Measurements from ENCODE around the gene IL17RA.
"Not testable (repeated sequence)": the region's sequence is repeated elsewhere in the genome, so short reads cannot be mapped to it uniquely, and the experiment has no call there.

The IL17RA gene

DNA sequence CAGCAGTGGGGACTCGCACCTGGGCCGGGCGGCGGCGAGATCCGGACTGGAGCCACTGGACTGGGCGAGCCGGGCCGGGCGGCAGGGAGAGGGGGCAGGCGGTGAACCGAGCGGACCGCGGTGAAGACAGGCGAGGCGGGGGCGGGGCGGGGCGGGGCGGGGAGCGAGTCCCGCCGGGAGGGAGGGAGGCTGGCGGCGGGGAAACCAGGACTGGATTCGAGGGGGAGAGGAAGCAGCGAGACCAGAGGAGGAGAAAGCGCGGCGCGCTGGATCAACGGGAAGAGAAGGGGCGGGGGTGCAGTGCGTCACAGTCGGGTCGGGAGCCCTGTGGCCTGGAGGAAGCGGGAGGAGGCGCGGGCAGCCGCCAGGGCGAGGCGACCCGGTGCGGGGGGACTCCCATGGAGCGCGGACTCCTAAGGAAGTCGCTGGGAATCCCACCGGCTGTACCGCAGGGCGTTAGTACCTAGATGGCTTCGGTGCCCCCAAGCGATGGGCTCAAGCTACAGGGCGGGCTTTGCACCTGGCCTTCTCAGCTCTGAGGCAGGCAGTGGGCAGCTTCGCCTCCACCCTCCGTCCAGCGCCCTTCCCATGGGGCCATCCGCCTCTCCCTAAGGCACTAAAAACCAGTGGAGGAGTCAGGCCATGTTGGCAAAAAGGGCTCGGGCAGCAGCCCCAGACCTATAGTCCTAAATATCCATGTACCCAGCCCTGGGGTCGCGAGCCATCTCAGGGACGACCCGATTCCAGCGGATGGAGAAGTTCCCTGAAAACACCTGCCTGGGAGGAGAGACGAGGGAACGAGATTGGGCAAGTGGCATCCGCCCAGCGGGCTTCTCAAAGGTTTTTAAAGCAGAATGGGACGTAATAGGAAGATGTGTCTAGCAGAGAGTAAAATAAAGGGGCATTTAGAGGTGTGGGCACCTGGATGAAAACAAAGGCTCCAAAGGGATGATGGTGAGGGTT, 36.7 kb downstream of the IL17RA start, which contains the start of gene TMEM121B:
TMEM121B (minus strand) TSS at position 128 of the 963 bp plus-strand sequence. CDS start 233 bp downstream, outside the sequence.
- DNase-seq, result no peak

DNA sequence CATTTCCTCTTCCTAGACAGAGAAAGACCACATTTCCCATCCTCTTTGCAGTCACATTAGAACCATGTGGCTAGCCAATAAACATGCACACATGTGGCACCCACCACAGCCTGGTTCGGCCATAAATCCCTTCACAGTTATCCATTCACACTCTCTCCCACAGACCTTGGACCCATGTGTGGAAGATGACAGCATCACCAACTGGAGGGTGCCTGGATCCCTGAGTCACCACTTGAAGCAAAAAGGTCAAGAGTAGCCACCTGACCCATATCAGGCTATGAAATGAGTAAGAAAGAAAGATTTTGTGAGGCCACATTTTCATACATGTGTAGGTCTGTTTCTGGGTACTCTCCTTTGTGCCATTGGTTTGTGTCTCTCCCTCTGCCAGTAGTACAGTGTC, 45.4 kb downstream of the IL17RA start:
- DNase-seq, result no peak

DNA sequence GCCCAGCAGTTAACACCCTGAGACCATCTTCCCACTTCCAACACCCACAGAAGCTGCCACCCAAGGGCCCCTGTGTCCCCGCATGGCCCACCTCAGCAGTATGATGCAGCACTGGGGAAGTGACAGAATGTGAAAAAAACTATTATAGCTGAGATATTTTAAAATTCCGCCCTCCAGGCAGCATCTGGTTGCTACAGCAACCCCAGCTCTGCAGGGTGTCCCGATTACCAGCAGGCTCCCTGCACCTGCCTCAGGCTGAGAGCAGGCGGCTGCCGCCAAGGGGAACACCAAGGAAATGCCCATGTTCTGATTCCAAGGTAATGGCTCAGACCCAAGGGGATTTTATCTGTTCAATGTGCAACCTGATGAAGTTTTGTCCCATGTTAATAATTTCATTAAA, 46.9 kb downstream of the IL17RA start:
- no peak for DNase-seq

DNA sequence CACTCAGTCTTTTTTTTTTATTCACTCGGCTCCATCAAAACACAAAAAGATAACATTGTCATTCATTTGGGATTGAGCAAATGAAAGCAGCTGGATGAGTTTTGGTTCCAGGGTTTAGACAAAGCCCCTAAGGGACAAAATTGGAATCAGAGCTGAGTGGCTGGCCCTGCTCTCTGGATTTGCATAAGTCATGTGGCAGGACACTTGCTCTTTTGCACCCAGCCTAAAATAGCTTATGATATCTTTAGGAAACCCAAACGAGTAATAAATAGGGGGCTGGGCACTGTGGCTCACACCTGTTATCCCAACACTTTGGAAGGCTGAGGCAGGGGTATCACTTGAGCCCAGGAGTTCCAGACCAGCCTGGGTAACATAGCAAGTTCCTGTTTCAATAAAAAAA, 47.3 kb downstream of the IL17RA start:
- no peak for DNase-seq

DNA sequence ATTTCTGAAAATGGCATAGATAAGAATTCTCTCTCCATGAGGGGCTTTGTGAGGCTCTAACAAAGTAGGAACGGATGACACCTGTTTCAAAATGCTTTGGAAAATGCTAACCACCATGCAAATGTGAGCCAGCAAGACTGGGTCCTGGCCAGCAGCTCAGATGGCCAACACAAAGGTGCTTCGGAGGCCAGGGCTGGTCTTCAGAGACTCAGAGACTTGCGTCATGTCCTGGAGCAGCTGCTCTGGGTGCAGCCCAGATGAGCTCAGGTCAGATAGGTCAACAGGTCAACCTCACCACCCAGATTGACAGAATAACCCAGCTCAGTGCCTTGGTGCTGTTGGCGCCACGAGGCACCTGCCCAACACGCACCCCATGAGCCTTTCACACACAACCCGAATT, 48.3 kb downstream of the IL17RA start:
- DNase-seq, result no peak

DNA sequence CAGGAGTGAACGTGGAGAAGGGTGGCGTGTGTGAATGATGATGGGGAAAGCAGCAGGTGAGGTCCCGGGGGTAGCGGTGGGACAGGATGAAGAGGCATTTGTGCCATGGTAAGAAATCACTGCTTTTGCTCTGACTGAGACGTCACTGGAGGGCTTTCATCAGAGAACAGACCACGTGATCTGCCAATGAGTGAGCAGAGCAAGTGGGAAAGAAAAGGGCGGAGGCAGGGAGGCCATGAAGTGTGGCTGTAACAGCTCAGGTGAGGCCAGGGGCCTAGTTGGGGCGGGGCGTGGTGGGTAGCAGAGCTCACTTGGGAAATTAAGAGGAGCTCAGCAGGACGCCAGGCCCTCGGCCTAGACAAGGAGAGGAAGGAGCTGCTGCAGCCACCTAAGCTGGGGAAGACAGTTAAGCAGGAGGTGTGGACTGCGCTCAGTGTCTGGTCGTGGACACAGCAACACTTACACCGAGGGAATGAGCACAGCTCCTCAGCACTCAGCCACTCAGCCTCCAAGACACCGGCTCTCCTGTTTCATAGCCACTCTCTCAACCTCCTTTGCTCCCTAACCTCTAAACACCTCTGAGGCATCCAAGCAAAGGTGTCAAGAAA, 50.5 kb downstream of the IL17RA start:
- no peak for DNase-seq

DNA sequence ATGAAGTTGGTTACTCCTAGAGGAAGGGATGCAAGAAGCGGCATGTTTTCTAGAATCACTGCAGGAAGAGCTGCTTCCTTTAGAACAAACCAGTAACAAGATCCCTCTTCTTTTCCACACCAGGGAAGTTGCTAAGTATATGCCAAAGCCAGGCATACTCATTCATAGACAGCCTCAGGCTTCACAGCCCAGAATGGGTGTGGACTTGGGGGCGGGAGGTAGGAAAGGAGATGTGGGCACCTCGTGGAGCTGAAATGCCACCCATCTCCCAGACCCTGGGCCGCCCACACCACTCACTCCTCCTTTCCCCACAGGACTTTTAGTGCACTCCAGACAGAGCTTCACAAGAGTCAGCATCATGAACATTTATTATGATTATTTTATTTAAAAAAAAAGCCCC, 52.4 kb downstream of the IL17RA start:
- no peak for DNase-seq

DNA sequence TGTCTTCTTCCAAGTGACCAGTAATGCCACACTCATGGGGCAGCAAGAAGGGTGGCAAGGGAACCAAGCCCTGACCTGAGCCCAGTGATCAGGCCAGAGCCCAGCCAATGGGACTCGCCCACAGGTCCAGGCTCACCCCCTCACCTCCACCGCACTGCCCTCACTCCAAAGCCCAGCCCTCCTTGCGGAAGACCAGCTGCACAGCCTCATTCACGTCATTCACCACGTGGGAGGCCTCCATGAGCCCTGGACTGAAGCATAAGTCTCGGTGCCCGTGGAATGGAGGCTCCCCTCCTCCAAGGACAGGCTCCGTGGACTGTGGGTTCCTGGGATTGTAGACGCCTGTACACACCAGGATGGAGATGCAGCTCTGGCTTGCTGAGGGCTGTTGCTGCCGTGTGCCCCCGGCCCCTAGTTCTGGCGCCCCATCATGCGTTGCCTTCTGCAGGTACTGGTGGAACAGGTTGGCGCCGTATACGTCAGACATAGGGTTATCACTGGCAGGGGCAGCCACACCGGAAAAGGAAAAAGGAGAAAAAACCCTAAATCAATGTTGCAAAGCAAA, 53.1 kb downstream of the IL17RA start:
- no peak for DNase-seq

DNA sequence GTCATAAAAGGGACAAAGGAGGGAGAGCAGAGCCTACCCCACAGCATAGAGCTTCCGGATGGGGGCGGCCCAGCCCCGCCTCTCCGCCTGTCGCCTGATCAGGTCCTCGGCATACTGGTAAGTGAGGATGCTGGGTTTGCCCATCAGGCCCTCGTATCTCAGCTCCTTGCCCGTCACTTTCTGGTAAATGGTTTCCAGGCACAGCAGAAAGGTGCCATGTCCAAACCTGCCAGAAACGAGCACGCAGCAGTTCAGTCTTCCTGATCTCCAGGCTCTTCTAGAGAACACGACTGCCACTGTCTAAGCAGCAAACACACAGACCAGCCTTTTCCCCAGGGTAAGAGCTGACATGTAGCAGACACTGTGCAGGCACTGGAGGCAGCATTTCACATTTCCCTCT, 53.7 kb downstream of the IL17RA start:
- DNase-seq, result no peak

DNA sequence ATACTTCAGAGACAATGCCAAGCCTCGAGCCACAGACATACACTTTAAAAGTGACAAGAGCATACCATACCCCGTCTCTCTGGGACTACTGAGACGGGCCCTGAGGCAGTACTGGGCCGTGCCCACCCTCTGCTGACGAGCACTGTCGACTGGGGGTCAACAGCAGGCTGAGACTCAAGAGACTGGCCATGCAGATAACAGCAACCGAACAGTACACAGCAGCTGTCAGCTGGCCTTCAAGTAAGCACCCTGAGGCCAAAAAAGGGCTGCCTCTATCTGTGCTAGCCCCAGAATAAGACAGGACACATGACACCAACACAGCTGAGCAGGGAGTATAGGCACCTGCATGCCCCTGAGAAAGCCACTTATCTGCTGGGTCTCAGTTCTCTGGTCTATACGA, 55.2 kb downstream of the IL17RA start:
- DNase-seq, result no peak

DNA sequence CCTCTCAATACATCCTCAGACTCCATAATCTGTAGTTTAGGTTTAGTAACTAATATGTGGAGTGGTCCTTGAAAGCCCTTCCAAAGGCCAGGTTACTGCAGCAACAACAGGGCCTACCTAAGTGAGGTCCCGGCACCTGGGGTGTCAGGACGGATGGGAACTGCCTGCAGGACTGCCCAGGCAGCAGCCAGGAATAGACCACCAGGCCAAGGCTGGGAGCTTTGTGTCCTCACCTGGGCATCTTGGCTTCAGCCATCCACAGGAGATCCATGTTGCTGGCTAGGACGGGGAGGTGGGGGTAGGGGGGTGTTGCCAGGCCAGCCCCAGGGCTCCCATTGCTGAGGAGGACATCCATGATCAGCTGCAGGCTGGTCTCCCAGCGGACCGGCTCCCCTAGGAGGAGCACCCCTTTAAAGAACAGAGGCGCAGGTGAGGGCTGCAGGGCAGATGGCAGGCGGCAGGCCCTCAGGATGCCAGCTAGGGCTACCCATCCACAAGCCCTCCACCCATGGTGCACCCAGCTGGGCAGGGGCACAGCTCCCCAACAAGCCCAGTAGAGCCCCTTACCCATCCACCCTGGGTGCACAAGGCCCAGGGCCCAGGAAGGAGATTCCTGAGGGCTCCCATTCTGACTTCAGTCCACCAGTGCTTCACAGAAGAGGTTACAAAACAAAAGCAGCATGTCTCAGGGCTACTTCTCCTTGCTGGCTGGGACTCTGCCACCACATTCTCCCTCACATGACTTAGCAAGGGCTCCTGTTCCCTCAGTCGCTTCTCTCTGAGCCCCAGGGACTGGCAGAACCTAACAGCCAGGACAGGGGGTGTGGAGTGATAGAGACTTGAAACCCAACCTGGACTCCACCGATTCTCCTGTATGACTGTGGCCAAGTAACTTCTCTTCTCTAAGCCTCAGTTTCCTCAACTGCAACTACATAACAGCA, 56.3 kb downstream of the IL17RA start:
- DNase-seq, result no peak

DNA sequence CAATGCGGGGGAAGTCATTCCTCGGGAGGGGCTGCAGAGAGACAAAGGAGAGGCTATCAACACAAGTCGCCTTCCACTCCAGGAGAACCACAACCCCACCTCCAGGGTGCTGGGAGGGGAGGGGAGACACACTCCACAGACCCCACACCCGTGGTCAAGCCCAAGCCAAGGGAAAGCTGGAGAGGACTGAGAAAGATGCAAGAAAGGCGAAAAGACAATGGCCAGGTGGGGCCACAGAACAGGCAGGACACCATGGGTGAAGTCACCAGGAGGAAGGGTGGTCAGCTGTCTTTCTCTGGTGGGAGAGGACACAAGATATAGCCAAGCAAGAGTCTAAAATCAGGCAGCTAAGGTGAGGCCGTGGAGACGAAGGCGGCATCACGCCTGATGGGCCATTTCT, 58.3 kb downstream of the IL17RA start:
- DNase-seq, result no peak

DNA sequence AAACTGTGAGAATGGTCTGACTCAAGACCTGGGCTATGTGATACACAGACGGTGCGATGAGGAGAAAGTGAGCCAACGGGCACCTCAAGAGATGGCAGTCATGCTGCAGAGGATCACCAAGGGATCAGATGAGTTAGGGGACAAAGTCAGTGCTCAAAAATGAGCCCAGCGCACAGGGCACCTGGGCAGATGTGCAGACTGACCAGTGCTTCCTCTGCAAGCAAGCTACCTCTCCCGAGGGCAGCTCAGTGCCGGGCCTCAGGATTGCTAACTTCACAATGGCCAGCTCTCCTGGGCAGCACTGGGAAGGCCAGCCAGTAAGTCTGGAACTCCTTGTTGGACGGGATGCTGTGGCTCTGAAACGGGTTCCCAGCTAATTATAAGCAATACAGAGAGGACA, 59.0 kb downstream of the IL17RA start:
- DNase-seq, result no peak

DNA sequence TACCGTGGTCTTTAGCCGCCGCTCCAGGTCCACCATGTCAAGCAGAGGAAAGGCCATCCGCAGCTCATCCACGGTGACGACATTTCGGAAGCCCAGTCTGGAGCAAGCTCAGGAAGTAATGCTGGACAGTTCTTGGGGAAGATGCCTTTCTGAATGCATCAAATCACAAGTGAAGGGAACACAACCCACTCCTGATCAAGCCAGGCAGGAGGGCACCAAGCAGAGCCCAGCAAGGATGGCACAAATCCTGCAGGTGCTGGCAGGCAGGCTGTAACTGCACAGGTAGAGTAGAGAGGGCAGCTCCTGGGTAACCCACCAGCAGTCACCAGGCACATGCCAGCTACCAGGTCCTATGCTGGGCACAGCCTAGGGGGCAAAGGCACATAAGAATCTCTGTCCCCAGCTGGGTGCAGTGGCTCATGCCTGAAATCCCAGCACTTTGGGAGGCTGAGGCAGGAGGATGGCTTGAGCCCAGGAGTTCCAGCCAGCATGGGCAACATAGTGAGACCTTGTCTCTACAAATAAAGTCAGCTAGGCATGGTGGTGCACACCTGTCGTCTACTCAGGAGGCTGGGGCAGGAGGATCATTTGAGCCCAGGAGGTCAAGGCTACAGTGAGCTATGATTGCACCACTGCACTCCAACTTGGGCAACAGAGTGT, 60.4 kb downstream of the IL17RA start:
- DNase-seq, result no peak

DNA sequence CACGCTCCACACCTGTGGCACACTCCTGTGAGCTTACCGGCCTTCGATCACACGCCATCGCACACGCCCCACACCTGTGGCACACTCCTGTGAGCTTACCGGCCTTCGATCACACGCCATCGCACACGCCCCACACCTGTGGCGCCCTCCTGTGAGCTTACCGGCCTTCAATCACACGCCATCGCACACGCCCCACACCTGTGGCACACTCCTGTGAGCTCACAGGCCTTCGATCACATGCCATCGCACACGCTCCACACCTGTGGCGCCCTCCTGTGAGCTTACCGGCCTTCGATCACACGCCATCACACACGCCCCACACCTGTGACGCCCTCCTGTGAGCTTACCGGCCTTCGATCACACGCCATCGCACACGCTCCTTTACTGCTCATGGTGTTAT, 62.7 kb downstream of the IL17RA start:
- DNase-seq, result not testable (repeated sequence)

DNA sequence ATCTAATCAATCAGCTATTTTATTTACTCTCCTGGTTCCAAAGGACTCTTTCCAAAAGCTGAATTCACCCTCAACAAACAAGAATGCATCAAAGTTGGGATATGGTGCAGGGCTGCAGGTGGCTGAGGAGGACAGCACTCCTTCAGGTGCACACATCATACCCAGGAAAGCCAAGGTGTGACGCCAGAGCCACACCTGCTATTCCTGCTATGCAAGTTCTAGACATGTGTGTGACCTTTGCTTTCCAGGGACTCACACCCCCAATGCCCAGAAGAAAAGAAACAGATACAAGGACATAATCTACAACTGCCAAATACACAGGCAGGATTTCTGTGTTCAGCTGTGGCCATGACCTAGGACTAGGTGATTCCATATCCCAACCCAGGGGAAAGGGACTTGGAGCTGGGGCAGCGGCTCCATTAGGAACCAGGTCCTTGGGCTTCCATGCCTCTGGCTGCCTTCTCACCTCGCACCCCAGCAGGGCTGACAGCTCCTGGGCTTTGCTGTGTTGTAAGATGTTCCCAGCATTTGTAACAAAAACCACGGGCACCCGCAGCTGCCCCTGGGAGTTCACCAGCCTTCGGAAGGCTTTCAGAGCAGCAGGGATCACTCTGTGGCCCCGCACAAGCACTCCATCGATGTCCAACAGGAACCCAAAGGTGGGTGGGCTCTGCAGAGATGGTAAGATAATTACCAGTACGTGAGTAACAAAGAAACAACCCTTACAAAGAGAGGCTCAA, 64.4 kb downstream of the IL17RA start:
- DNase-seq, result no peak

DNA sequence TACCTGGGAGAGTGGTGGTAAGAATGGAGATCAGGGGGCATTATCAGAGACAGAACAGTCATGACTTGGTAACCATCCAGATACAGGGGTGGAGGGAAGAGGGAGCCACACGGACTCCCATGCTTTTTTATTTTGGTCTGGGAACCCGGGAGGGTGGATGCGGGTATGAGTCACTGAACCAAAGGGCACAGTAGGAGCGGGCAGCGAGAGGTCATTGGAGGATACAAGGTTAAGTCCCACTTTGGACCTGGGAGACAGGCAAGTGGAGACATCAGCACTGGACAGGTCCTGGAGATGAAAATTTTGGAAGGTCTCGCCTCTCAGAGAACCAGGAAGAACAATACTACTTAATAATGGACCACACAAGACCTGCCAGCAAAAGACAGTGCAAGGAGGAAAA, 67.5 kb downstream of the IL17RA start:
- DNase-seq, result no peak

DNA sequence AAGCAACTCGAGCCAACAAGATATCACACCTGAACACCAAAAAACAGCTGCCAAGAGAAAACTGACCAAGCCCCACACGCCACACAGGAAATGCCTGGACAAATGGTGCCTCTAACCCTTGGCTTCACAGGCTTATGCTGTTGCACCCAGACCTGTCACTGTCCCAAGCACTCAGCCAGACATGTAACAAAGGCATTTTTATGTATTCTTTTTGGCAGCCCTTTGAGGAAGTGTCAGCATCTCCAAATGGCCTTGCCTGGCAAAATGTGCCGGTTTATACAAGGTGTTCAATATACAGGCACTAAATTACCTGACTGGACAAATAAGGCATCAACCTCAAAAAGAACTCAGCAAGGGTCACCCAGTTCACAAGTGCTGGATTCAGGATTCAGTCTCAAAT, 68.2 kb downstream of the IL17RA start:
- DNase-seq, result no peak

DNA sequence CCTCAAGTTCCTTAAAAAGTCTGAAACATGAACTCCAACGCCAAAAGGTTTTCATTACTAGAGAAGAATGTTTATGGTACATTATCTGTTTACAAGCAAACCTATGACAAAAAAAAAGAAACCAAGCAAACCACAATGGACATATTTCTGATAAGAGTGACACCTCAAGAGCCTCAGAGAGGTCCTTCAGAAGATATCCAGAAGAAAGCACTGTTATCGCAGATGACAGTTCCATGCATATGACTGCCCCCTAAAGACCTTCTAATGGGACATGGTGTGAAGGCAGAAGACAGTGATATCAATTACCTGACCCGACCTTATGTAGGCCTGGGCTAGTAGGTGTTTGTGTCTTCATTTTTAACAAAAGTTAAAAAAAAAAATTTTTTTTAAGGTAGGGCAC, 71.1 kb downstream of the IL17RA start:
- DNase-seq, result no peak

DNA sequence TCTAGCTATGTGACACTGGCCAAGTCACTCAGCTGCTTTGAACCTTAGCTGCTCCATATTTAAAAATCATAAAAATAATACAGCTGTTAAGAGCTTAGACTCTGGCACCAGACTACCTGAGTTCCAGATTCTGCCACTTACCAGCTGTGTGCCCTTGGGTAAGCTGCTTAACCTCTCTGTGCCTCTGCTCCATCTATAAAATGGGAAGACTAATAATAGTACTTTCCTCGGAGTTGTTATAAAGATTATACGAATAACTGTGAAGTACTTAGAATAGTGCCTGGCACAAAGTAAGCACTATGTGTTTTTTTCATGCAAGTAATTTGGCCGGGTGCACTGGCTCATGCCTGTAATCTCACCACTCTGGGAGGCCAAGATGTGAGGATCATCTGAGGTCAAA, 72.9 kb downstream of the IL17RA start:
- no peak for DNase-seq

DNA sequence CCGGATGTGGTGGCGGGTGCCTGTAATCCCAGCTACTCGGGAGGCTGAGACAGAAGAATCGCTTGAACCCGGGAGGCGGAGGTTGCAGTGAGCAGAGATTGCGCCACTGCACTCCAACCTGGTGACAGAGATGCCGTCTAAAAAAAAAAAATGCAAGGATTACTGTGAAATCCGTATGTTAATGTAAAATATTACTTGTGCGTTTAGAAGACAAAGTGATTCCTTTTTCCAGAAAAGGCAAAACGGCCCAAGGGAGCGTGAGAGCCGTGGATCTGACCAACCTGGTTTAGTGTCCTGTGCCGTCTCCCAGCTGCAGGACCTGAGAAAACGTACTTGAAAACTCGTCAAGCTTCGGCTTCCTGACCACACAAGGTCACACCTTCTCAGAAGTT, 73.4 kb downstream of the IL17RA start:
- no peak for DNase-seq

All from NCI-H226 (cell line).